Measurements from ENCODE around the gene CDK14.

The CDK14 gene

DNA sequence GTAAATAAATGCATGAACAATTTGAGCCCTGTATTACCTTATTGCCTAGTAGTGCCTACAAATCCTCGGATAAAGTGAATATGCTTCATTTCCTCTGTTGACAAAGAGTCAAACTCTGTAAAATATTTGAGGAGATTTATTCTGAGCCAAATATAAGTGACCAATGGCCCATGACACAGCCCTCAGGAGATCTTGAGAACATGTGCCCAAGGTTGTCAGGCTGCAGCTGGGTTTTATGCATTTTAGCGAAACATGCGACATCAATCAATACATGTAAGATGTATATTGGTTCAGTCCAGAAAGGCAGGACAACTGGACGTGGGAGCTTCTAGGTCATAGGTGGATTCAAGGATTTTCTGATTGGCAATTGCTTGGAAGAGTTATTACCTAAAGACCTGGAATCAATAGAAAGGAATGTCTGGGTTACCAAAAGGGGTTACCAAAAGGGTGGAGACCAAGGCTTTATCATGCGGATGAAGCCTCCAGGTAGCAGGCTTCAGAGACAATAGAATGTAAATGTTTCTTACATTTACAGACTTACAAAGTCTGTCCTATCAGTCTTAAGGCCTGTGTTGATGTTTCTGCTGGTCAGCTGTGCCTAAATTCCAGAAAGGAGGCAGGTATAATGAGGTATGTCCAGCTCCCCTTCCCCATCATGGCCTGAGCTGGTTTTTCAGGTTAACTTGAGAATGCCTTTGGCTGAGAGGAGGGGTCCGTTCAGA, 448.0 kb downstream of the CDK14 start:
- Histone ChIP-seq H3K4me1 (ENCODE audit: insufficient read depth, low read length, severe bottlenecking) (no peaks in the 10 kb centered on the region), H2AFZ (ENCODE audit: low read length) (no peak overlapping the region)
- TF ChIP-seq, protein P1, sequence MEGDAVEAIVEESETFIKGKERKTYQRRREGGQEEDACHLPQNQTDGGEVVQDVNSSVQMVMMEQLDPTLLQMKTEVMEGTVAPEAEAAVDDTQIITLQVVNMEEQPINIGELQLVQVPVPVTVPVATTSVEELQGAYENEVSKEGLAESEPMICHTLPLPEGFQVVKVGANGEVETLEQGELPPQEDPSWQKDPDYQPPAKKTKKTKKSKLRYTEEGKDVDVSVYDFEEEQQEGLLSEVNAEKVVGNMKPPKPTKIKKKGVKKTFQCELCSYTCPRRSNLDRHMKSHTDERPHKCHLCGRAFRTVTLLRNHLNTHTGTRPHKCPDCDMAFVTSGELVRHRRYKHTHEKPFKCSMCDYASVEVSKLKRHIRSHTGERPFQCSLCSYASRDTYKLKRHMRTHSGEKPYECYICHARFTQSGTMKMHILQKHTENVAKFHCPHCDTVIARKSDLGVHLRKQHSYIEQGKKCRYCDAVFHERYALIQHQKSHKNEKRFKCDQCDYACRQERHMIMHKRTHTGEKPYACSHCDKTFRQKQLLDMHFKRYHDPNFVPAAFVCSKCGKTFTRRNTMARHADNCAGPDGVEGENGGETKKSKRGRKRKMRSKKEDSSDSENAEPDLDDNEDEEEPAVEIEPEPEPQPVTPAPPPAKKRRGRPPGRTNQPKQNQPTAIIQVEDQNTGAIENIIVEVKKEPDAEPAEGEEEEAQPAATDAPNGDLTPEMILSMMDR (IDR thresholded peaks at IDR 0.05; ENCODE audit: low read length), result no peak
- TF ChIP-seq EZH2 (IDR thresholded peaks at IDR 0.05; ENCODE audit: borderline replicate concordance, low read length), result no peak

DNA sequence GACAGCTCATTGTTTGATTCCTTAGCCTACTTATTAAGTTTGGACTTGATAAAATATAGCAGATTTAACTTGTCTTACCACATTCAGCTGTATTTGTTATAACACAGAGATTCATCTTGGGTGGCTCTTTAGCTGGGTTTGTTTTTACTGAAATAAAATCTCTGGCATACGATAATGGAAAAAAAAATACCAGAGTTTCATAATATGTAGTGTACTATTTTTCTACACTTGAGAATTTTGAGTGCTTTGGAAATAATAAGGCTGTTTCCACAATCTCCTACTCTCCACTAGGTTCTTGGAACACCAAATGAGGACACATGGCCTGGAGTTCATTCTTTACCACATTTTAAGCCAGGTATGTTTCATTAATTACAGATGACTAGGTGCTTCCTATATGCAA, 449.5 kb downstream of the CDK14 start:
- H3K27me3 ChIP-seq (ENCODE audit: insufficient read depth, low read length), result no peaks in the 10 kb centered on the region
- H3K36me3 ChIP-seq (ENCODE audit: insufficient read depth, low read length), result peaks cover 34% of the 10 kb centered on the region; the same call in 1 of the 2 replicates
- H3K4me3 ChIP-seq (ENCODE audit: low read depth, low read length, poor library complexity, severe bottlenecking), result no peak overlapping the region
- no peaks in the 10 kb centered on the region for H3F3A ChIP-seq (ENCODE audit: insufficient read depth, low read length)
- TF ChIP-seq, protein P1 (IDR thresholded peaks at IDR 0.05; ENCODE audit: low read length), result no peak
- TF ChIP-seq EZH2 (IDR thresholded peaks at IDR 0.05; ENCODE audit: borderline replicate concordance, low read length), result no peak
- H3K9me2 ChIP-seq (ENCODE audit: low read depth, low read length), result no peaks in the 10 kb centered on the region
- H4K20me1 ChIP-seq (ENCODE audit: insufficient read depth, low read length), result no peaks in the 10 kb centered on the region
- no peaks in the 10 kb centered on the region for H3K79me2 ChIP-seq (ENCODE audit: insufficient read depth, low read length)
- H3K9me3 ChIP-seq (ENCODE audit: low read length), result no peaks in the 10 kb centered on the region
- no peak overlapping the region for H2AFZ ChIP-seq (ENCODE audit: low read length)
- H3K4me1 ChIP-seq (ENCODE audit: insufficient read depth, low read length, severe bottlenecking), result no peaks in the 10 kb centered on the region
- no peak overlapping the region for H3K27ac ChIP-seq (ENCODE audit: low read depth, low read length, poor library complexity, severe bottlenecking)
- H3K9ac ChIP-seq (ENCODE audit: low read length), result no peak overlapping the region
- no peak overlapping the region for H3K4me2 ChIP-seq (ENCODE audit: low read length)

More for the DNA sequence above, 448.0 kb downstream of the CDK14 start:
- Histone ChIP-seq H3K36me3 (ENCODE audit: insufficient read depth, low read length) (peaks cover 37% of the 10 kb centered on the region; the same call in 1 of the 2 replicates), H3K27ac (ENCODE audit: low read depth, low read length, poor library complexity, severe bottlenecking) (no peak overlapping the region), H3K9ac (ENCODE audit: low read length) (no peak overlapping the region), H3K9me3 (ENCODE audit: low read length) (no peaks in the 10 kb centered on the region), H4K20me1 (ENCODE audit: insufficient read depth, low read length) (no peaks in the 10 kb centered on the region), H3K9me2 (ENCODE audit: low read depth, low read length) (no peaks in the 10 kb centered on the region), H3K4me2 (ENCODE audit: low read length) (no peak overlapping the region), H3K27me3 (ENCODE audit: insufficient read depth, low read length) (no peaks in the 10 kb centered on the region), H3F3A (ENCODE audit: insufficient read depth, low read length) (no peaks in the 10 kb centered on the region), H3K79me2 (ENCODE audit: insufficient read depth, low read length) (no peaks in the 10 kb centered on the region), H3K4me3 (ENCODE audit: low read depth, low read length, poor library complexity, severe bottlenecking) (no peak overlapping the region)

DNA sequence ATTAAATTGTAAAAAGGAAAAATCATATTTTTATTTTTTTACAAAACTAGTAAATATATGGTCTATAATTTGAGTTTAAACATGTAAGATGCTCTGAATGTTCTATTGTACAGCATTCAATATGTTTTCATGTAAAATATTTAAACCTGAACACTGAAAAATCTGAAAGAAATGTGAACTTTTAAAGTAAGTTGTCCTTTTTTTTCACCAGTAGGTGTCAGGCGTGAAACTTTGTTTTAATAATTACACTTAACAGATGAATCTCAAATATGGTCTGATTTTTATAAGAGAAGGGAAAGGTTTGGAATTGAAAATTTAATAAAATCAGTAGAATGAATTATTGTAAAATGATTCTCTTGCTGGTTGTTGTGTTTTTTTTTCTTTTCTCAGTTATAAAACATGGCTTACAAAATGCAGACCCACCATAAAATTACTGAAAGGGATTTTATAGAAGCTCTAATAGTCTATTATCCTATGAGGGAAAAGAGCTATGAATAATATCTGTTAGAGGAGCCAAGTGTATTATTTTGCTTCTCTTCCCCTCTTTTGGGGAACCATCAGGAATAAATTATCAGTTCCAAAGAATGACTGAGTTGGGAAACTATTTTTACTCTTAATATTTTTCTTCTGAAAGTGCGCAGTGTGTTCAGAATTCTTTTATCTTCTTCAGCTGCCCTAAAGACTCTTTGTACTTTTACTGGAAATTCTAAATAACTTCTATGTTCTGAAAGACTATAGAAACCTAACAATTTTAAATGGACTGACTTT, 450.4 kb downstream of the CDK14 start:
- Histone ChIP-seq H3K4me1 (ENCODE audit: insufficient read depth, low read length, severe bottlenecking) (no peaks in the 10 kb centered on the region), H3K9me3 (ENCODE audit: low read length) (no peaks in the 10 kb centered on the region), H3K9me2 (ENCODE audit: low read depth, low read length) (no peaks in the 10 kb centered on the region), H3K4me2 (ENCODE audit: low read length) (no peak overlapping the region), H3K9ac (ENCODE audit: low read length) (no peak overlapping the region), H3K79me2 (ENCODE audit: insufficient read depth, low read length) (no peaks in the 10 kb centered on the region), H3F3A (ENCODE audit: insufficient read depth, low read length) (no peaks in the 10 kb centered on the region), H3K27me3 (ENCODE audit: insufficient read depth, low read length) (no peaks in the 10 kb centered on the region), H3K36me3 (ENCODE audit: insufficient read depth, low read length) (peaks cover 34% of the 10 kb centered on the region; the same call in 1 of the 2 replicates), H3K27ac (ENCODE audit: low read depth, low read length, poor library complexity, severe bottlenecking) (no peak overlapping the region), H2AFZ (ENCODE audit: low read length) (no peak overlapping the region), H4K20me1 (ENCODE audit: insufficient read depth, low read length) (no peaks in the 10 kb centered on the region), H3K4me3 (ENCODE audit: low read depth, low read length, poor library complexity, severe bottlenecking) (no peak overlapping the region)
- TF ChIP-seq EZH2 (IDR thresholded peaks at IDR 0.05; ENCODE audit: borderline replicate concordance, low read length), result no peak
- TF ChIP-seq, protein P1 (IDR thresholded peaks at IDR 0.05; ENCODE audit: low read length), result peak; percentile 62
